Left kidney (tissue), 2 donors: ENCODE results near the gene UIMC1. TPM values are rescaled to one million over a fixed set of nuclear protein-coding genes. Genes with fewer than 3 reads are reported as not detected.
"Not testable (repeated sequence)": the region's sequence is repeated elsewhere in the genome, so short reads cannot be mapped to it uniquely, and the experiment has no call there.

Experiments used
- DNase-seq: peaks from one replicate; pipeline ENCODE4 v3.0.0-alpha.2; 2013
- polyA plus RNA-seq: library from polyadenylated mRNA; unstranded; fragments of 120-200 nt; gene quantifications from one replicate; pipeline ENCODE4 v1.2.1, GENCODE V29; 2013; ENCODE audit not compliant: insufficient read length

The UIMC1 gene
- polyA plus RNA-seq, 1 donor: 50.0 TPM

DNA sequence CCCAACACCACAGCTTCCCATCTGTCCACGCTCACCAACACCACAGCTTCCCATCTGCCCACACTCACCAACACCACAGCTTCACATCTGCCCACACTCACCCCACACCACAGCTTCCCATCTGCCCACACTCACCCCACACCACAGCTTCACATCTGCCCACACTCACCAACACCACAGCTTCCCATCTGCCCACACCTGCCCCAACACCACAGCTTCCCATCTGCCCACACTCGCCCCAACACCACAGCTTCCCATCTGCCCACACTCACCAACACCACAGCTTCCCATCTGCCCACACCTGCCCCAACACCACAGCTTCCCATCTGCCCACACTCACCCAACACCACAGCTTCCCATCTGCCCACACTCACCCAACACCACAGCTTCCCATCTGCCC, 134.0 kb downstream of the UIMC1 start:
- DNase-seq: not testable (repeated sequence)

DNA sequence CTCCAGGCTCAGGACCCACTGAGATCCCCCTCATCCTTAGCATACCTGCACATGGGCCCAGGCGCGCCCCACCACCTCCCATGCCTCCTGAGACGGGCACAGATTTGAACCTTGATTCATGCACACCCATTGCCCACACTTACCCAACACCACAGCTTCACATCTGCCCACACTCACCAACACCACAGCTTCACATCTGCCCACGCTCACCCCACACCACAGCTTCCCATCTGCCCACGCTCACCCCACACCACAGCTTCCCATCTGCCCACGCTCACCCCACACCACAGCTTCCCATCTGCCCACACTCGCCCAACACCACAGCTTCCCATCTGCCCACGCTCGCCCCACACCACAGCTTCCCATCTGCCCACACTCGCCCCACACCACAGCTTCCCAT, 135.9 kb downstream of the UIMC1 start:
- not testable (repeated sequence) for DNase-seq

DNA sequence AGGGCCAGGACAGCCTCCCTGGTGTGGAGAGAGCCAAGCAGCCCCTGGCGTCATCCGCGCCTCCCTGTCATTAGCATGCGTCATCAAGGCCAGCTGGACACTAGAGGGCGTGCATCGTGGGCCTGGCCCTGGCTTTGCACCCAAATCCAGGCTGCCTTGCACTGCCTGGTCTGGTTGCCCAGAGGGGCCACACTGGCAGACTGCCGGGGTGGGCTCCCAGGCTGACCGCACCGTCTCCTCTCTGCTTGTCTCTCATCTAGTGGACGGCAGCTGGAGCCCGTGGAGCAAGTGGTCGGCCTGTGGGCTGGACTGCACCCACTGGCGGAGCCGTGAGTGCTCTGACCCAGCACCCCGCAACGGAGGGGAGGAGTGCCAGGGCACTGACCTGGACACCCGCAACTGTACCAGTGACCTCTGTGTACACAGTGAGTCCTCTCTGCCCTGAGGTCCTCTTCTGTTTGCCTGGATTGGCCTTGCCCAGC, 136.4 kb downstream of the UIMC1 start:
- DNase-seq: no peak

DNA sequence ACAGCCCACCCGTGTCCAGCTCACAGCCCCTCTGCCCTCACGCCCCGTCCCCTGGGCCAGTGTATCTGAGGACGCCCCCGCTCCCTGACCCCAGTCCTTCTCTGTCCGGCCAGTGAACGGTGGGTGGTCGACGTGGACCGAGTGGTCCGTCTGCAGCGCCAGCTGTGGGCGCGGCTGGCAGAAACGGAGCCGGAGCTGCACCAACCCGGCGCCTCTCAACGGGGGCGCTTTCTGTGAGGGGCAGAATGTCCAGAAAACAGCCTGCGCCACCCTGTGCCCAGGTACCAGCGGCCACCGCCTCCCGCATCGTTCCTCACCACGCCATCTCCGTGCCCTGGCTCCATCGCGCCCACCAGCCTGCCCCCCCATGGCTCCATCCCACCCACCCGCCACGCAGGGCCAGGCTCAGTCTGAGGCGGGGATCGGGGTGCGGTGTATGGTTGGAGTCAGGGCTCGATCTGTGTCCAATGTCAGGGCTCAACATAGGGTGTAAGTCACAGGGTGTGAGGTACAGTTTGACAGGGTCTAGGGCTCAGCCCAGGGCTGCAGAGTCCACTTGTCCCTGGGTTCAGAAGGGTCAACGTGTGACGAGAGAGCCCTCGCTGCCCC, 137.0 kb downstream of the UIMC1 start:
- no peak for DNase-seq

DNA sequence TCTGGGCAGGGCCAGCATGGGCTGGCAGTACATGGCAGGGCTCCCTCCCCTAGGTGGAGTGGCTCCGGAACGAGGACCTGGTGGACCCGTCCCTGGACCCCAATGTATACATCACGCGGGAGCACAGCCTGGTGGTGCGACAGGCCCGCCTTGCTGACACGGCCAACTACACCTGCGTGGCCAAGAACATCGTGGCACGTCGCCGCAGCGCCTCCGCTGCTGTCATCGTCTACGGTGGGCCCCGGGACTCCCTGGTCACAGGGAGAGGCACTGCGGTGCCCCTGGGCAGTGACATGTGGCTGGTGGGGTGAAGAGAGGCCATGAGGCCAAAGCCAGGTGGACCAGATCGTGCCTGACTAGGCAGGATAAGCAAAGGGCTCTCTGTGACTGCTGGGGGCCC, 137.8 kb downstream of the UIMC1 start:
- DNase-seq: no peak

DNA sequence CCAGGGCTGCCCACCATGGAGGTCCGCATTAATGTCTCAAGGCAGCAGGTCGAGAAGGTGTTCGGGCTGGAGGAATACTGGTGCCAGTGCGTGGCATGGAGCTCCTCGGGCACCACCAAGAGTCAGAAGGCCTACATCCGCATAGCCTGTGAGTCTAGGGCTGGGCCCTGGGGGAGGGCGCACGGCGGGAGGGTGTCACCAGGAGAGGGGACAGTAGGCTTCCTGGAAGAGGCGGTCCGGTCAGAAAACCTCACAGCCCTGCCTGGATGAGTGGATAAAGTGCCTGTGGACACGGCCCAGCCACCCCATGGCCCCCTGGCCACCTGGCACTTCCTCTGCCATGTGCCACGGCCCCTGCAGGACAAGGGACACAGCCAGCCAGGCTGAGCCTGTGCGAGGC, 138.5 kb downstream of the UIMC1 start:
- no peak for DNase-seq

DNA sequence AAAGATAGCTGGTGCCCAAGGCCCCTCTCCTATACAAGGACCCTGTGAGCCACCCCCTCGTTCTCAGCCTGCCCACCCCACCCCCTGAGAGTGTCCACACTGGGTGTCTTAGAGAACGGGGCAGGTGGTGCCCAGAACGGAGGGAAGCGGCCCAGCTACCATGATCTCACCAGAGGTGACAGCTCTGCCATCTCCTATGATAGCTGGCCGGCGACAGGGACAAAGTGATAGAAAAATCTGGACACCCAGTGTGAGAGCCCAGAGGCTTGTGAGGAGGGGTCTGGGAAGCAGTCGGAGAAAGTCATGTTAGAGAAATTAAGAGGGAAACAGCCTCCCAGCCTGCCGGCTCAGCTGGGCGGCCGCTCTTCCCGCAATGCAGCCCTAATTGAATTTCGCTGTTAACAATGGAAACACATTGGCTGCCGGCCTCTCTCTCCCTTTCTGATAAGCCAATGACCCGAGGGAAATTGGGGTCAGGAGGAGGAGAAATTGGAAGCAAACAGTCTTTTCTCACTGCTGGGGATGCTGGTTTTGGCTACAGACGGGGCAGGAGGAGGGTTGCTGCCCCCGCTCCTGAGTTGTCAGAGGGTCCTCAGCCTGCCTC, 139.8 kb downstream of the UIMC1 start:
- DNase-seq: no peak

DNA sequence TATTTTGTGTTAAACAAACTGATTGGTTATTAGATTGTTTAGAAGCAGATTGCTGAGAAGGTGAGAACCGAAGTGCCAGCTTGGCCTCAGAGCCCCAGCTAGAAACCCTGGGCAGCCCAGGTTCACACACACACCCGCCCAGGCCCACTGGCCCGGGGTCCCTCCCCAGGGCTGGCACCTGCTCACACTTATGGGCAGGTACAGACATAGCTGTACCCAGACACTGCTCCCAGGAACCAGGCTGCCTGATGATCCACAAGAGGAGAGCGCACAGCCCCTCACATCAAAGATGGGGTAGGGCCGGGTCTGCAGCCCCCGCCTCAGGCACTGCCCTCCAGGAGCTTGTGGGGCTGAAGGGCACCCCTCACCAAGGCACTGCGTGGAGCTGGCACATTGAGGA, 140.6 kb downstream of the UIMC1 start:
- DNase-seq: no peak

DNA sequence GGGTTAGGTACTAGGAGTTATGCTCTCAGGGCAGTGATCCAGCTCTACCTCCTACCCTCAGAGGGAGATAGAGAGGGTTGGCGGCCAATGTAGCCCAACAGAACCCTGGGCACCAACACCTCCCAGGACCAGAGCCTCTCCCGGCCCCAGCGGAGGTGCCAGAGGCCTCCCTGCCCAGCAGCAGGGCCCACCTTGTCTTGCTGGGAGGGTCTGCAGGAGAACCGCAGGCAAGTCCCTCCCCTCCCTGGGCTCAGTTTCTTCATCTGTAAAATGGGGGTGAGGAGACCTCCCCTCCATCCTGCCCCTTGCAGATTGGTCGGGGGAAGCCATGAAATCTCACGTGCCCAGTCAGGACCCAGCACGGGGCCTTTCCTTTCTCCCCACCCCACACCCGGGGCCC, 141.8 kb downstream of the UIMC1 start:
- no peak for DNase-seq

DNA sequence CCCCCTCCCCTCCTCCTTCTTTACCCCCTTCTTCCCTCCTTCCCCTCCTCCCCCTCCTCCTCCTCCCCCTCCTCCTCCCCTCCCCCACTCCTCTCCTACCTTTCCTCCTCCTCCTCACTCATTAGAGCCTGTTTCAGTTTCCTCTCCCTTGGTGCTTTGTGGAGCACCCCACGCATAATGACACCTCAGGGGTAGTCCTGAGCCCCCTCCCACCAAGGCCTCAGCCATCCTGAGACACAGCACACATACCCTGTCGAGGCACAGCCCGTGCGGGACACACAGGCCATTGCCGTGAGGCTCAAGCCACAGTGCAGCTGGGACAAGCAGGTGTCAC, 142.8 kb downstream of the UIMC1 start:
- DNase-seq: no peak

DNA sequence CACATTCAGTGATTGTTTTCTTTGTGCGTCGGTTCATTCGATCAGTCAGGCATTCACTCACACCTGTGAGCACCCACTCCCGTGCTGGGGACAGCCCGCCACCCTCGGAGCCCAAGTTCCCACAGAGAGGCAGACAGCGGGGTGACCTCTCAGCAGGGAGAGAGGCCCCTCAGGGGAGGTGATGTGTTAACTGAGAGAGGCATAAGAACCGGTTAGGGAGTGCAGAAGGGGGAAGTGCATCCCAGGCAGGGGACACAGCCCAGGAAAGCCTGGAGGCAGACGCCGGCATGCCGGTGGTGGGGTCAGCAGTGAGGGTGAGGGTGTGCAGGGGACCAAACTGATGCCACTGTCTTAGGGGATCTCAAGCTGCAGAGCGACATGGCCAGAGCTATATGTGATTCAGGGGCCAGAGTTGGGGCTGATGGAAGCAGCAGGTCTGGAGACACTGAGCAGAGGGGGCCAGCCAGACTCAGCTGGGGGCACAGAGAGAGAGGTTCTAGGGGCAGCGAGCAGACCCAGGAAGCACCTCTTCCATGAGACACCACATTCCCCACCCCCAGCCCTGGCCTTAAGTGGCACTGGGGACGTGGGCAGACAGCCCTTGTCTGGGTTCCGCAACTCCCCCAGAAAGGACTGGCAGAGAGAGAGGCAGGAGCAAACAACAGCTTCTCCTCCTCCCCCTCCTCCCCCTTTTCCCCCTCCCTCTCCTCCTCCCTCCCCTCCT, 143.4 kb downstream of the UIMC1 start:
- no peak for DNase-seq

DNA sequence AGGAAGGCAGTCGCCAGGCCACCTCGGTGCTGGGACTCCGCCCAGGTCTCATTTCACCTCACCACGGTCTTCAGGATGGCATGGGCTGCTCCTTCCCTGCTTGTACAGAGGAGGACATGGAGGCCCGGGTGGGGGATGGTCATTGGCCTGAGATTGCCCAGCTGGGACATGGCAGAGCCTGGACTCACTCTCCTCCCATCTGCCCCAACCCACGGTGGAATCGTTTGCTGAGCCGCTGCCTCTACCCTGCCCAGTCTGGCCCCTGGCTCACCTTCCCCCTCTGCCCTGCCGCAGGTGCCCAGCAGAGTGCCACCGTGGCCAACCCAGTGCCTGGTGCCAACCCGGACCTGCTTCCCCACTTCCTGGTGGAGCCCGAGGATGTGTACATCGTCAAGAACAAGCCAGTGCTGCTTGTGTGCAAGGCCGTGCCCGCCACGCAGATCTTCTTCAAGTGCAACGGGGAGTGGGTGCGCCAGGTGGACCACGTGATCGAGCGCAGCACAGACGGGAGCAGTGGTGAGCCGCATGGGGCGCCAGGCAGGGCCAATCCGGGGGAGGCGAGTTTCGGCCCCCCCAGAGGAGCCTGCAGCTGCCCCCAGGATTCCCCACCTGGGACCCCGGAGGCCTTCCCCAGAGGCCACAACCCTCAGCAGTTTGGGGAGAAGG, 144.1 kb downstream of the UIMC1 start:
- DNase-seq: no peak

DNA sequence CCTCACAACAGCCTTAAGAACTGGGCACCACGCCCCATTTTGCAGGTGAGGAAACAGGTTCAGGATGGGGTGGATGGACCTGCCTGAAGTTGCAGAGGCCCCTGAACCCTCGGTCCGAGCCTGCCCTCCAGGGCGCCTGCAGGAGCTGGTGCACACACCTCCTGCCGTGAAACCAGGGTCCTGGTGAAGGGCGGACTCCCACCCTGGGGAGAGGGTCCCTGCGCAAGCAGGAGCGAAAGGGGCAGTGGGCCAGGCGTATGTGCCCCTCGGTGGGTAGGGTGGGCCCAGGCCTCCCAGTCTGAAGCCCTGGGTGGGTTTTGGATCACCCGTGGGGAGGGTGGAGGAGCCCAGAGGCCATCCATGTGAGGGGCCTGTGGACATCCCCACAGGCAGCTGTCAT, 145.3 kb downstream of the UIMC1 start:
- DNase-seq: no peak

DNA sequence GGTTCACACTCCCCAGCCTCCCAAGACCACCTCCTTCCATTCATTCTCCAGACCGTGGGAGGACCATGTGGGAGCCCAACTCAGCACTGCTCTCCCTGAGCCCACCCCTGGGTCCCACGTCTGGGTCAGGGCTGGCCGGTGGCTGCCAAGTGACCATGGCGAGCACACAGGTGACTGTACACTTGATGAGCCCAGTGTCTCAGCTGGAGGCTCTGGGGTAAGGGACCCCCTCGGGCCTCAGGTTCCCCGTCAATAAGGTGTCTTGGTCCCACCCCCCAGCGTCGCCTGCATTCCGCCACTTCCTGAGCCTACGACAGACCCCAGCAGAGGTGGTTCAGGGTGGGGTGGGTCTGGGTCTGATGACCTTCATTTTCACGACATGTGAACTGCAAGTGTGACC, 146.2 kb downstream of the UIMC1 start:
- no peak for DNase-seq

DNA sequence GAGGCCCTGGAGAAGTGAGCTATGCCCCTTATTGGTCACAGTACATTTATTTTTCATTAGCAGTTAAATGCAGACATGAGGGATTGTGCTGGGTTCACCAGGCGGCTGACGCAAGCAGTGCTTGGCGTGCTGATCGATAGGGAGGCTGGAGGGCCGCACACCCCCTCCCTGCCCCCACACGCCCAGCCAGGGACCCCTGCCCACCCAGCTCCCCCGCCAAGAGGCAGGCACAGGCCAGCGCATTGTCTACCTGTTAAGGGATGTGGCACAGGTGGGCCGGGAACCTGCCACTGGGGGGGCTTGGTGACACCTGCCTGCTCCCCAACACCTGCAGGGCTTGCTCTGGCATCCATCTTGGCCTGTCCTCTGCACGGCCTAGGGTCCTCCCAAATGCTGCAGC, 146.7 kb downstream of the UIMC1 start:
- DNase-seq: no peak

DNA sequence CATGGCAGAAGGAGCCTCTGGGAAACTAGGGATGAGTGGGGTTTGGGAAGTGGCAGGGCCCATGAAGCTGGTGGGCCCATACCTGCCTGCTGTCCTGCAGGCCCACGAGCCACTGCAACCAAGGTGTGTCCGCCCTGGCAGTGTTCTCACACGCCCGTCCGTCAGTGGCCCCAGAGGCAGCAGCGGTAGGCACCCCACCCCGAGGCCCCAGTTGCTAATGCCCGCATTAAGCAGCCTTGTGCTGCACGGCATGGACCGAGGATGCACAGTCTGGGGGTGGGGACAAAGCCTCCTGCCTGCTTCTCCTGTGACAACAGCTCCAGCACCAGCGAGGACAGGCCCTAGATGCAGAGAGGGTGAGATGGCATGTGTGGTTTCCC, 148.7 kb downstream of the UIMC1 start:
- DNase-seq: no peak

DNA sequence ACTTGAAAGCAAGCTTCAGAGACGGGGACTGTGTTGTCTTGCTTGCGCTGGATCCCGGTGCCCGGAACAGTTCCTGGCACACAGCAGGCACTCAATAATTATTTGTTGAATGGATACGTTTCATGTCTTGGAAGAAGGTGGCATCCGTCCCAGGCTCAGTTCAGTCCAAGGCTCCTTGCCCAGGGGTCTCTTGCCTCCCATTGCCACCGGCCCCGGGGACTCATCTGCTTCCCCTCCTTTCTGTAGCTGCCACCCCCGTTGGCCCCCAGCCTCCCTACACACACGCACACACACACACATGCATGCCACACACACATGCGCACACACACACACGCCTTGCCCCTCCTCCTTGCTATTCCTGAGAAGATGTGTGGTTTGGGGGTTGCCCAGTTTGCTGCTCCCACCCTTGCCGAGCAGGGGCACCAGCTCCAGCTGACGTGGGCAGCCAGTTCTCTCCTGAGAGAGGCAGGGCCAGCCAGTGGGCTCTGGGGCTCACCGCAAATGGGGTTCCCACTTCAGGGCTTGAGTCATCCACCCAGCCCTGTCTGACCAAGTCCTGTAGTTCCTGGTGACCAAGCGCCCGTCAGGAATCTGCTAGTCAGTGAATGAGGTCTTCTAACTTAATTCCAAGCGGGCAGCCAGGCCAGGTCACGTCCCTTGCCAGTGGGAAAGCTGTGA, 149.2 kb downstream of the UIMC1 start:
- DNase-seq: no peak

DNA sequence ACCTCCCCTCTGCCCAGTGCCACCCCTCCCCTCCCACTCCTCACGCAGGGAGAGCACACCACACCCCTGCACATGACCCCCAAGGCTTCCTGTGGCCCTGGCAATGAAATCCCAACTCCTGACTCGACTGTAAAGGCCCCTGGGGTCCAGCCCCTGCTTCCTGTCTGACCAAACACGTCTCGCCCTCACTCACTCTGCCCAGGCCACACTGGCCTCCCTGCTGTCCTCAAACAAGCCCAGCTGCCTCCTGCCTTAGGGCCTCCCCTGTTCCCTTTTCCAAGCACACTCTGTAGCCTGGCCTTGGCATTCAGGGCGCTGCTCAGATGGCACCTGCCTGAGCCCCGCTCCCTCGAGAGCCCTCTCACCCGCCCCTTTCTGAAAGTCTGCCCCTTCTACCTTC, 149.8 kb downstream of the UIMC1 start:
- no peak for DNase-seq

DNA sequence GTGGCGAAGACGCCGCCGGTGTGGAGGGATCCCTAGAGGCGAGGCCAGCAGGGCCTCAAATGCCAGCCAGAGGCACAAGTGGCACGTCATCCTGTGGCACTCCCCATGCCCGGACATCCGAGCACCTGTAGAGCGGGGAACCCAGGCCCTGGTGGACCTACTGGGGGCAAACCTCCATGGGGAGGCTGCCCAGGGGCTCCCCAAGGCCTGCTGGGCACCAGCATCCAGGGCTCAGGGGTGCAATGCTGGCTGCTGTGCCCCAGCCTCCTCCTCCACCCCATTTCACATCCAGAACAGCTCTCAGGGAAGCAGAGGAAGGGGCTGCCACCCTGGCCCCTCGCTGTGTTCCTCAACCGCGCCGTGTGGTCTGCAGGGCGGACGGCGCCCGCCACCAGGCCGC, 151.0 kb downstream of the UIMC1 start:
- DNase-seq: no peak
